GM21390 (cell line): ENCODE data around the gene C11orf86.
"Not testable (repeated sequence)": the region's sequence is repeated elsewhere in the genome, so short reads cannot be mapped to it uniquely, and the experiment has no call there.

Experiments used
- ATAC-seq: cut with Tn5 transposase; IDR thresholded peaks from one replicate; pipeline ENCODE4 v1.9.1; 2021; ENCODE audit not compliant: unreplicated experiment

Gene C11orf86

GRCh38 chr11:66987924-66988637 is 13.0 kb downstream of the C11orf86 start:
- ATAC-seq, result no peak

GRCh38 chr11:66988741-66989140 is 13.6 kb downstream of the C11orf86 start:
- ATAC-seq, result not testable (repeated sequence)

- ATAC-seq, result not testable (repeated sequence)
Measured at GRCh38 chr11:66989360-66989759, 14.3 kb downstream of the C11orf86 start.

GRCh38 chr11:66992041-66992440 is 16.9 kb downstream of the C11orf86 start:
- no peak for ATAC-seq

GRCh38 chr11:66996609-66997273 is 21.6 kb downstream of the C11orf86 start:
- ATAC-seq, result no peak

- ATAC-seq, result no peak
Measured at GRCh38 chr11:66999555-66999954, 24.5 kb downstream of the C11orf86 start.

- ATAC-seq, result no peak
Measured at GRCh38 chr11:67001332-67001731, 26.2 kb downstream of the C11orf86 start.

GRCh38 chr11:67002297-67002913 is 27.3 kb downstream of the C11orf86 start:
- no peak for ATAC-seq

GRCh38 chr11:67002921-67003411 is 27.9 kb downstream of the C11orf86 start:
- no peak for ATAC-seq

GRCh38 chr11:67005200-67005599 is 30.1 kb downstream of the C11orf86 start:
- ATAC-seq, result not testable (repeated sequence)

- ATAC-seq, result no peak
Measured at GRCh38 chr11:67006029-67006884, 31.2 kb downstream of the C11orf86 start.

GRCh38 chr11:67007126-67007525 is 32.0 kb downstream of the C11orf86 start:
- no peak for ATAC-seq

GRCh38 chr11:67010296-67010905 is 35.3 kb downstream of the C11orf86 start:
- ATAC-seq, result no peak

- no peak for ATAC-seq
Measured at GRCh38 chr11:67013511-67014045, 38.5 kb downstream of the C11orf86 start.

- no peak for ATAC-seq
Measured at GRCh38 chr11:67014343-67014742, 39.2 kb downstream of the C11orf86 start.

- no peak for ATAC-seq
Measured at GRCh38 chr11:67015048-67015447, 39.9 kb downstream of the C11orf86 start.

GRCh38 chr11:67016550-67016949 is 41.4 kb downstream of the C11orf86 start:
- ATAC-seq, result no peak

GRCh38 chr11:67020949-67021348 is 45.8 kb downstream of the C11orf86 start:
- ATAC-seq, result no peak

GRCh38 chr11:67022341-67022933 is 47.3 kb downstream of the C11orf86 start:
- no peak for ATAC-seq
